Stimulated activated CD4-positive, alpha-beta T cell treated with anti-CD3 and anti-CD28 coated beads, Interleukin-4, amount 100 ng/mL, for 48 hours (primary cell): ENCODE results near the gene CFAP119.
"Not testable (repeated sequence)": the region's sequence is repeated elsewhere in the genome, so short reads cannot be mapped to it uniquely, and the experiment has no call there.

Experiments
- DNase-seq, 2 donors: peaks; one replicate each; pipeline ENCODE4 v3.0.0-alpha.2; 2020; ENCODE audit warnings: low read depth in 2 of 2

CFAP119 gene

GRCh38 chr16:30761928-30762902 is at the start of gene CFAP119, which contains the start of gene RNF40:
Gene CFAP119 (minus strand): TSS chr16:30762062. CDS start chr16:30761748, 314 bp downstream.
Gene RNF40 (plus strand): TSS chr16:30762322. CDS start chr16:30762546, 224 bp downstream.
- DNase-seq: peak; percentile 80 to 87

DNA sequence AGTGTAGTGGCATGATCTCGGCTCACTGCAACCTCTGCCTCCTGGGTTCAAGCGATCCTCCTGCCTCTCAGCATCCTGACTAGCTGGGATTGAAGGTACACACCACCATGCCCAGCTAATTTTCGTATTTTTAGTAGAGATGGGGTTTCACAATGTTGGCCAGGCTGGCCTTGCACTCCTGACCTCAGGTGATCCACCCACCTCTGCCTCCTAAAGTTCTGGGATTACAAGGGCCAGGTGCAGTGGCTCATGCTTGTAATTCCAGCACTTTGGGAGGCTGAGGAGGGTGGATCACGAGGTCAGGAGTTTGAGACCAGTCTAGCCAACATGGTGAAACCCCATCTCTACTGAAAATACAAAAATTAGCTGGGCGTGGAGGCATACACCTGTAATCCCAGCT is 47.8 kb upstream of the CFAP119 start:
- not testable (repeated sequence) for DNase-seq

GRCh38 chr16:30808890-30809426 is 47.1 kb upstream of the CFAP119 start:
- not testable (repeated sequence) for DNase-seq

DNA sequence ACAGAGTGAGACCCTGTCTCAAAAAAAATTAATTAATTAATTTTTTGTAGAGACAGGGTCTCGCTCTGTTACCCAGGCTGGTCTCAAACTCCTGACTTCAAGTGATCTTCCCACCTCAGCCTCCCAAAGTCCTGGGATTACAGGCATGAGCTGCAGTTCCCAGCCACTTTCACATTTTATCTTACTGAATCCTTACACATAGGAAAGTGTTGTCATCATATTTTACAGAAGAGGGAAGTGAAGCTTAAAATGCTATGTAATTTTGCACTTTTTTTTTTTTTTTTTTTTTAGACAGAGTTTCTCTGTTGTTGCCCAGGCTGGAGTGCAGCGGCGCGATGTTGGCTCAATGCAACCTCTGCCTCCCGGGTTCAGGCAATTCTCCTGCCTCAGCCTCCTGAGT is 46.3 kb upstream of the CFAP119 start:
- no peak for DNase-seq

GRCh38 chr16:30805370-30806169 is 43.7 kb upstream of the CFAP119 start:
- DNase-seq: peak in 1 of 2 donors; percentile 36

- DNase-seq: no peak
Measured at GRCh38 chr16:30805056-30805369, 43.2 kb upstream of the CFAP119 start.

- DNase-seq: no peak
Measured at GRCh38 chr16:30802936-30803335, 41.1 kb upstream of the CFAP119 start.

DNA sequence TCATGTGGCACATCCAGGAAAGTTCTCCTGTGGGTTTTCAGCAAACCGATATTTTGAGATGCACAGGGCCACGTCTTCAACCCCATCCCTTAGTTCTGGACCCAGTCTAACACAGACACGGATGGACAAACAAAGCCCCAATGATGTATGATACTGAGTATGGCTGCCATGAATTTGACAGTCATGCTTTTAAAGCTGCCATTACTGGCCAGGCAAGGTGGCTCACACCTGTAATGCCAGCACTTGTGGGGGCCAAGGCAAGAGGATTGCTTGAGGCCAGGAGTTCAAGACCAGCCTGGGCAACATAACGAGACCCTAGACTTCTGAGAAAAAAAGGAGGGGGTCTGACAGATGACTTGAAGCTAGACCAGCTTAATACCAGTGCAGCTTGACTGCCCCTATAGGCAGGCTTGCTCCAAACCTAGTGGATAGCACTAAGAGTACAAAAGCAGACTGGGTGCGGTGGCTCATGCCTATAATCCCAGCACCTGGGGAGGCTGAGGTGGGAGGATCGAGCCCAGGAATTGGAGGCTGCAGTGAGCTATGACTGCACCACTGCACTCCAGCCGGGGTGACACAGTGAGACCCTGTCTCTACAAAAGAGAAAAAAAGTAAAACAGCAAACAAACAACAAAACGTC is 35.9 kb upstream of the CFAP119 start:
- no peak for DNase-seq

- no peak for DNase-seq
Measured at GRCh38 chr16:30794634-30795033, 32.8 kb upstream of the CFAP119 start.

DNA sequence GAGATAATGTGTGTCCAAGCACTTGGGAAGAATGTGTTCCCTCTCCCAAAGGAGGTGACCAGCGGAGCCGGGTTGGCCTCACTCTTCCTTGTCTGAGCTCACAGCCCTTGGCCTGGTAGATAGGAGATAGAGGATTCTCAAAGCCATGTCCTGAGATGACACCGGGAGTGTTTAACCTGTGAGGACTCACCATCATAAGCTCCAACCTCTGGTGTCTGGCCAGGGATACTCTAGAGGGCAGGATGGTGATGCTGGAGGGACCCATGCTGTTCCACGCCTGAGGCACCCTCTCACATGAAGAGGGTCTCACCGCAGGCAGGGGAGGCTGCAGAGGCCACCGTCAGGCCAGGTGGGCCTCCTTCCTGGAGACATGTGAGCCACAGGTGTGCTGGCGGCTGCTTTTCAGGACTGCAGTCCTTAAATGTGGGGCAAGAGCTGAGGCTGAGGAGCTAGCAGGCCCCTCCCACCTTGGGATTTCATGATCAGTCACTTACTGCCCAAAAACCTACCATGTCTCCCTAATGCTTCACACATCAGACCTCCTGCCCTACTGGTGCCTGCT is 31.7 kb upstream of the CFAP119 start:
- no peak for DNase-seq

DNA sequence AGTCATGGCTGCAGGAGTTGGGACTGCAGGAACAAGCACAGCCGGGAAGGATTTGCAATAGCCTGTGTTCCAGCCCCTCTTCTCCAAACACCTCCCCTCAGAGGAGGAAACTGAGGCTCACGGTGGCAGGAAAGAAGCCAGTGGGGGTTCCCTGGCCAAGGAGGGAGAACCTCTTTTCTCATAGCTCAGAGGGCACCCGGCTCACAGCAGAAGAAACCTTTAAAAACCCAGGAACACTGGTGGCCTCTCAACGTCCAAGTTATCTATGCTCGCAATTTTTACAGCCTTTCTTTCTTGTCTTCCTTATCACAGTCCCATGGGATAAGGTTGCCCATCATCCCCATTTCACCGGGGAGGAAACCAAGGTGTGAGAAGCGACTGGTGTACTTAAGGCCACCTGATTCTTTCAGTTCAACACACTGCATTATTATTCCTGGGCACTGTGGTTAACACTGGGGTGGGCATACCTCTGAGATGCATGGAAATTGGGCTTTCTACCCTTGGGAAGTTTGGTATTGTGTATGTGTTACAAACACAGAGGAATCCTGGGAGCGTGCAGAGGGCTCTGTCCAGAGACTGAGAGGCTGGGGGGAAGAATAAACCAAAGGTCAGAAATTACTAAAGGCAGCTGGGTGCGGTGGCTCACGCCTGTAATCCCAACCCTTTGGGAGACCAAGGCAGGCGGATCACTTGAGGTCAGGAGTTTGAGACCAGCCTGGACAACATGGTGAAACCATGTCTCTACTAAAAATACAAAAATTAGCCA is 25.9 kb upstream of the CFAP119 start:
- no peak for DNase-seq

DNA sequence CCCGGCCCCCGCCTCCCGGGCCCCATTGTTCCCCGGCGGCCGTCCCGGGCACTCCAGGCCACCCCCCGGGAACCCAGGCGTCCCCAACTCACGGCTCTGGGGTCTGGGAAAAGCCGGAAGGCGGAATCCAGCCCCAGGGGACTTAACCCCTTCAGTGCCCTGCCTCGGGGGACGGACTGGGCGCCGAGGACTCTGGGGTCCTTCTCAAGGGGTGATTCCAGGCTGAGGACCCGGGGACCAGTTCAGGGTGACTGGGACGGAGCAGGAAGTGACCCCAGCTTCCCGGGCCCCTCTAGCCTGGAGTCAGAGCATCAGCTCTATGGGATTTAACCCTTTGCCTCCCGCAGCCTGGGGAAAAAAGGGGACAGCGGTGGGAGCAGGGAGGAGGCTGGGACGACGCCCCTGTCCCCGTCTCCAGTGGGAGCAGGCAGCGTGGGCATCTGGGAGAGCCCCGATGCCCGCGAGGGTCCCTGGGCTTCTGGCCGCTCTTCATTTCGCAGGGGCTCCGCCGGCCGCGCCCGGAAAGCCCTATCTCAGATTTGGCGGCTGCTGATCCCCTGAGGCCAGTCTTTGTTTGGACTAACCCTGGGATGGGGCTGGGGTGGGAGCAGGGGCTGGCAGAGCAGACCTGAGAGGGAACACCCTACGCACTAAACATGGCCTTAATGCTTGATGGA is 25.2 kb upstream of the CFAP119 start, which contains the start of gene ZNF629:
TSS of gene ZNF629 (minus strand) at position 270 of the 677 bp plus-strand sequence. CDS start 2,723 bp downstream, outside the sequence.
- no peak for DNase-seq

- DNase-seq: no peak
Measured at GRCh38 chr16:30786115-30786935, 24.5 kb upstream of the CFAP119 start.

- no peak for DNase-seq
Measured at GRCh38 chr16:30785126-30786106, 23.6 kb upstream of the CFAP119 start.

DNA sequence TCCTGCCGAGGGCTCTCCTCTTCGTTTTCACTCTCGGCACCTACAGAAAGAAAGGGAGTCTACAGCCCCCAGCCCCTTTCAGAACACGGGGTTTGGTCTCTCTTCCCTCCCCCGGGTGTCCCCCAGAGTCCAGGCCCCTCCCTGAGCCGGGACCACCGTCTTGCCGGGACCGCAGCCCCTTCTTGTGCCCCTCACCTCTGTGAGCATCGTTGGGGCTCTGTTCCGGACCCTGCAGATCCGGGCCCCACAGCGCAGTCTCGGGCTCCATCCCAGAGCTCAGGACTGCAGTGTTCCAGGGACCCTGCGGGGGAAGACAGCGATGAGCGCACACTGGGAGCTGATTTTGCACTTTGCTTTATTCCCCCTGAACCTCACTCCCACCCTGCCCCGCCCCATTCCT is 22.4 kb upstream of the CFAP119 start:
- no peak for DNase-seq

DNA sequence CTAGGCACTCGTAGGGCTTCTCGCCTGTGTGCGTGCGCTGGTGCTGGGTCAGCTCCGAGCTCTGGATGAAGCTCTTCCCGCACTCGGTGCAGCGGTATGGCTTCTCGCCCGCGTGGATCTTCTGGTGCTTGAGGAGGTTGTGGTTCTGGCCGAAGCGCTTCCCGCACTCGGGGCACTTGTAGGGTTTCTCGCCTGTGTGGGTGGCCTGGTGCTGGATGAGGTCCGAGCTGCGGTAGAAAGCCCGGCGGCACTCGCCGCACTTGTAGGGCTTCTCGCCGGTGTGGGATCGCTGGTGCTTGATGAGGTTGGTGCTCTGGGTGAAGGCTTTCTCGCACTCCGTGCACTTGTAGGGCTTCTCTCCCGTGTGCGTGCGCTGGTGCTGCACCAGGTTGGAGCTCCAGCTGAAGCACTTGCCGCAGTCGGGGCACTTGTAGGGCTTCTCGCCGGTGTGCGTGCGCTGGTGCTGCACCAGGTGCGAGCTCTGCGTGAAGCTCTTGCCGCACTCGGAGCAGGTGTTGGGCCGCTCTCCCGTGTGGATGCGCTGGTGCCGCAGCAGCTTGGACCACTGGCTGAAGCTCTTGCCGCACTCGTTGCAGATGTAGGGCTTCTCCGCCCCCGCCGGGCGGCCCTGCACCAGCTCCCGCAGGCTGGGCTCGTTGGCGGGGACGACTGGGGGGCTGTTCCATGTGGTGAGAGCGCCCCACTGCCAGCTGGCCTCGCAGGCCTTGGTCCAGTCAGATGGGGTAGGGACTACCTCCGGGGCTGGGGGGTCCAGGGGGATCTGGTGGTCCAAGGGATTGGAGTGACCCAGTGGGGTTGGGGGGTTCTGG is 21.6 kb upstream of the CFAP119 start:
- DNase-seq: no peak
